HepG2 (cell line): ENCODE measurements around the gene RTN3. TPM values are rescaled to one million over a fixed set of nuclear protein-coding genes. Genes with fewer than 3 reads are reported as not detected.

Experiments used
- ATAC-seq: fragments of 200-7000 bp; cut with Tn5 transposase; 3 replicates; pipeline ENCODE4 v1.9.1; 2020; ENCODE audit warnings: mild to moderate bottlenecking, moderate library complexity
- BruUV-seq: library from RNA; stranded (reverse); fragments of 400-500 nt; replicated peaks from 2 replicates; lab custom pipeline; 2021; lab: Mats Ljungman, UMichigan
- CTCF ChIA-PET: fragments of 300-600 bp; formaldehyde crosslinking; extraction: SDS; loops from one replicate; lab custom pipeline; 2021; ENCODE audit warnings: low total read pairs, inconsistent platforms, low intra/inter-chr PET ratio; lab: Yijun Ruan, JAX
- POLR2A ChIA-PET: fragments of 350-600 bp; sonication (Branson Sonifier 250); formaldehyde crosslinking; loops from one replicate; lab custom pipeline; 2020; ENCODE audit warnings: antibody characterized with exemption, inconsistent platforms; lab: Yijun Ruan, JAX
- DNase-seq: peaks from one replicate; pipeline ENCODE4 v3.0.0-alpha.2; 2015; ENCODE audit warnings: low spot score
- FAIRE-seq: peaks from 3 replicates; lab custom pipeline; 2011; peaks lifted over from hg19 to GRCh38; lab: Jason Lieb, UNC
- H2AFZ ChIP-seq: one replicate; pipeline ENCODE4 v1.6.1; 2011; ENCODE audit warnings: low read length, inconsistent platforms
- H3K27ac ChIP-seq: fragments of 300-600 bp; 3 replicates; pipeline ENCODE4 v1.8.0; 2011; ENCODE audit warnings: mixed run types, mild to moderate bottlenecking, mixed read lengths, low read length, inconsistent platforms; ENCODE audit not compliant: insufficient read depth; ENCODE audit errors: extremely low read length
- H3K27me3 ChIP-seq, 2 experiments: fragments of 200-600 bp in 1 of 2; 2 replicates in 1 of 2; 3 replicates in 1 of 2; pipeline versions ENCODE4 v1.6.0 to v1.8.0; 2011; ENCODE audit warnings: low read length in 2 of 2, mild to moderate bottlenecking in 2 of 2, moderate library complexity in 2 of 2, inconsistent platforms in 1 of 2; ENCODE audit not compliant: insufficient read depth in 2 of 2, control insufficient read depth in 1 of 2
- H3K36me3 ChIP-seq, 2 experiments: fragments of 200-600 bp in 1 of 2; replicated peaks in 1 of 2; 2 replicates in 1 of 2; 3 replicates in 1 of 2; pipeline versions ENCODE4 v1.5.1 to v1.8.0; 2011; ENCODE audit warnings: low read length in 2 of 2, inconsistent platforms in 1 of 2; ENCODE audit not compliant: insufficient read depth in 2 of 2, control insufficient read depth in 1 of 2
- H3K4me1 ChIP-seq: 2 replicates; pipeline ENCODE4 v1.5.1; 2012; ENCODE audit warnings: low read length, inconsistent platforms; ENCODE audit not compliant: insufficient read depth
- H3K4me2 ChIP-seq: 2 replicates; pipeline ENCODE4 v1.6.0; 2011; ENCODE audit warnings: low read depth, low read length, inconsistent platforms
- H3K4me3 ChIP-seq, 3 experiments: fragments of 200-600 bp in 1 of 3; sonication (generic), shearing (Covaris generic) in 1 of 3; replicated peaks in 1 of 3; 2 replicates each; pipeline ENCODE4 v1.5.1; 2011 to 2016; ENCODE audit warnings: low read length in 3 of 3, inconsistent platforms in 2 of 3, low read depth in 2 of 3, mild to moderate bottlenecking in 2 of 3, control low read depth in 1 of 3, mixed read lengths in 1 of 3; ENCODE audit not compliant: insufficient read depth in 1 of 3
- H3K79me2 ChIP-seq: one replicate; pipeline ENCODE4 v1.6.1; 2011; ENCODE audit warnings: low read length, inconsistent platforms; ENCODE audit not compliant: insufficient read depth
- H3K9ac ChIP-seq: 2 replicates; pipeline ENCODE4 v1.6.0; 2011; ENCODE audit warnings: mild to moderate bottlenecking, low read depth, low read length, inconsistent platforms; ENCODE audit not compliant: insufficient read depth
- H3K9me3 ChIP-seq: 2 replicates; pipeline ENCODE4 v1.5.1; 2012; ENCODE audit warnings: mild to moderate bottlenecking, low read length
- H4K20me1 ChIP-seq: 2 replicates; pipeline ENCODE4 v1.6.0; 2011; ENCODE audit warnings: inconsistent platforms, mild to moderate bottlenecking, low read length, moderate library complexity; ENCODE audit not compliant: insufficient read depth
- ARID4A ChIP-seq: sonication (generic); formaldehyde crosslinking; IDR thresholded peaks from 2 replicates; pipeline ENCODE4 v1.5.0; 2020; ENCODE audit warnings: mild to moderate bottlenecking, missing genetic modification reagents, borderline replicate concordance
- FOXA1 ChIP-seq, 2 experiments: fragments of 450-650 bp in 1 of 2; sonication (generic) in 1 of 2; formaldehyde crosslinking in 1 of 2; IDR thresholded peaks; 2 replicates each; pipeline versions ENCODE4 v1.4.0 to v1.6.1; 2016 to 2020; ENCODE audit warnings: missing genetic modification reagents in 1 of 2
- FOXC1 ChIP-seq: sonication (generic); formaldehyde crosslinking; IDR thresholded peaks from 2 replicates; pipeline ENCODE4 v1.8.0; 2022; ENCODE audit warnings: mild to moderate bottlenecking, missing genetic modification reagents, borderline replicate concordance
- HNRNPUL1 ChIP-seq: fragments of 200-400 bp; formaldehyde crosslinking; IDR thresholded peaks from 2 replicates; pipeline ENCODE4 v1.6.1; 2017; ENCODE audit warnings: low read depth, mild to moderate bottlenecking, low read length, moderate library complexity
- NAIF1 ChIP-seq: sonication (generic); formaldehyde crosslinking; IDR thresholded peaks from 2 replicates; pipeline ENCODE4 v1.5.0; 2020; ENCODE audit warnings: mild to moderate bottlenecking, missing genetic modification reagents, borderline replicate concordance
- NFYB ChIP-seq: sonication (generic); formaldehyde crosslinking; IDR thresholded peaks from 2 replicates; pipeline ENCODE4 v1.4.0; 2020; ENCODE audit warnings: missing genetic modification reagents
- NKX3-1 ChIP-seq: sonication (generic); formaldehyde crosslinking; IDR thresholded peaks from 2 replicates; pipeline ENCODE4 v1.5.0; 2020; ENCODE audit warnings: missing genetic modification reagents
- PRMT3 ChIP-seq: sonication (generic); formaldehyde crosslinking; IDR thresholded peaks from 2 replicates; pipeline ENCODE4 v1.8.1; 2022; ENCODE audit warnings: low read depth, mild to moderate bottlenecking, moderate library complexity, missing genetic modification reagents, borderline replicate concordance
- TP53 ChIP-seq: sonication (generic); formaldehyde crosslinking; conservative IDR thresholded peaks from 2 replicates; pipeline ENCODE4 v1.4.0; 2020; ENCODE audit warnings: missing genetic modification reagents
- ZBTB33 ChIP-seq: sonication (generic); formaldehyde crosslinking; IDR thresholded peaks from 2 replicates; pipeline ENCODE4 v1.4.0; 2020; ENCODE audit warnings: missing genetic modification reagents
- ZFP1 ChIP-seq: IDR thresholded peaks from 2 replicates; pipeline ENCODE4 v1.6.1; 2016
- ZNF224 ChIP-seq: sonication (generic); formaldehyde crosslinking; IDR thresholded peaks from 2 replicates; pipeline ENCODE4 v1.5.0; 2020; ENCODE audit warnings: mild to moderate bottlenecking, missing genetic modification reagents
- ZNF446 ChIP-seq: sonication (generic); formaldehyde crosslinking; IDR thresholded peaks from 2 replicates; pipeline ENCODE4 v1.5.0; 2020; ENCODE audit warnings: mild to moderate bottlenecking, missing genetic modification reagents
- ZNF670 ChIP-seq: sonication (generic); formaldehyde crosslinking; IDR thresholded peaks from 2 replicates; pipeline ENCODE4 v1.8.0; 2022; ENCODE audit warnings: mild to moderate bottlenecking, missing genetic modification reagents, borderline replicate concordance
- ZNF678 ChIP-seq: sonication (generic); formaldehyde crosslinking; IDR thresholded peaks from 2 replicates; pipeline ENCODE4 v1.4.0; 2020; ENCODE audit warnings: mild to moderate bottlenecking, missing genetic modification reagents
- ZSCAN31 ChIP-seq: sonication (generic); formaldehyde crosslinking; IDR thresholded peaks from 2 replicates; pipeline ENCODE4 v1.5.0; 2020; ENCODE audit warnings: low read depth, mild to moderate bottlenecking, missing genetic modification reagents
- WGBS: methylation state at CpG from one replicate; pipeline ENCODE4 v1.1.6; 2017; ENCODE audit warnings: low lambda C conversion rate; 5-methylcytosine and 5-hydroxymethylcytosine counted together
- in situ Hi-C: cut with HindIII; loops from 2 replicates; pipeline ENCODE4 v1.10.0; 2017; ENCODE audit warnings: low pct_unique_long_range_greater_than_20kb; ENCODE audit not compliant: extremely low pct_ligation_motif_present
- intact Hi-C: fragments of 100-400 bp; cut with micrococcal nuclease; formaldehyde crosslinking; loops from one replicate; pipeline ENCODE4 v1.10.0; 2022; ENCODE audit not compliant: unreplicated experiment
- polyA plus RNA-seq, 8 experiments: library from polyadenylated mRNA; depleted of rRNA in 3 of 8; stranded (reverse) in 7 of 8; unstranded in 1 of 8; fragments of >200 nt; fragmentation: Illumina TruSeq in 4 of 8; extraction: Trizol in 4 of 8; gene quantifications; 2 replicates each; pipeline versions ENCODE4 v1.2.1 to v1.2.3, GENCODE V29; 2011 to 2016; ENCODE audit warnings: low read depth in 4 of 8, missing spikeins in 1 of 8, mixed read lengths in 1 of 8; ENCODE audit not compliant: insufficient read depth in 1 of 8
- total RNA-seq, 5 experiments: library from RNA; depleted of rRNA; stranded (reverse); fragments of >200 nt; fragmentation: Illumina TruSeq; extraction: Trizol; gene quantifications; 2 replicates each; pipeline ENCODE4 v1.2.3, GENCODE V29; 2016; ENCODE audit warnings: low read depth in 1 of 5

Gene RTN3
- total and polyA plus RNA-seq, 2 of the 13 experiments (the other 11 are each of a cell fraction or from before 2014, with no cell fraction given): 32.2 to 41.1 TPM

- 5% methylated on average over 19 of the region's 19 CpGs for WGBS
- ChIA-PET POLR2A (interaction anchor here (0.6 to 2.8 kb wide), 12 partner anchors 7 to 235 kb away, joined by 3 to 16 read pairs (median 3); partner anchors contain the start of genes RCOR2 and ZFTA), CTCF (no interaction called here)
- Histone ChIP-seq H3K9ac (peak overlapping the region; percentile 77), H3K9me3 (no peaks in the 10 kb centered on the region), H3K4me3 (peak overlapping the region; percentile 78 to 83 (median 79)), H3K36me3 (no peaks in the 10 kb centered on the region), H3K27ac (peak overlapping the region; percentile 86), H3K79me2 (peaks cover 30% of the 10 kb centered on the region), H3K27me3 (peaks cover 0 to 4% of the 10 kb centered on the region in 2 experiments; a peak in 2 of 5 replicates), H3K4me2 (peak overlapping the region; percentile 92), H3K4me1 (peaks cover 28% of the 10 kb centered on the region), H4K20me1 (no peaks in the 10 kb centered on the region; the same call in 1 of the 2 replicates), H2AFZ (no peak overlapping the region)
- DNase-seq (peak; percentile 8), FAIRE-seq (no peak), ATAC-seq (peak; percentile 16; the same call in 2 of the 3 replicates)
- BruUV-seq: TSS peak; percentile 68
- in situ Hi-C loops (no loop called here), intact Hi-C loops (loop anchor here (5.0 kb wide), 1 partner anchor 55 kb away; no protein-coding TSS in a partner anchor)
- TF ChIP-seq ZNF446 (peak; percentile 13; the same call in 1 of the 2 replicates), FOXA1 (IDR thresholded peaks at IDR 0.05) (no peak), FOXA1 (CRISPR knock-in tag; IDR thresholded peaks at IDR 0.05) (0 out of 2 replicates have a peak, but pooled peaks have one; percentile 14), NAIF1 (CRISPR knock-in tag) (no peak), ZNF224 (CRISPR knock-in tag) (no peak), ZNF678 (CRISPR knock-in tag) (no peak), ARID4A (CRISPR knock-in tag) (no peak; the same call in 1 of the 2 replicates), NFYB (CRISPR knock-in tag) (no peak), ZSCAN31 (no peak), ZFP1 (CRISPR knock-in tag) (no peak), ZBTB33 (CRISPR knock-in tag) (no peak), FOXC1 (peak; percentile 15; the same call in 1 of the 2 replicates), HNRNPUL1 (no peak), ZNF670 (CRISPR knock-in tag) (no peak), PRMT3 (CRISPR knock-in tag) (no peak), TP53 (CRISPR knock-in tag) (0 out of 2 replicates have a peak, but pooled peaks have one; percentile 29), NKX3-1 (no peak)
Measured at GRCh38 chr11:63682066-63683021, 1.0 kb downstream of the RTN3 start.
